GM12878 (cell line): Measurements from ENCODE around the gene PKN3. TPM values are rescaled to one million over a fixed set of nuclear protein-coding genes. Genes with fewer than 3 reads are reported as not detected.

ENCODE experiments used
- ATAC-seq: fragments of 200-7000 bp; cut with Tn5 transposase; 3 replicates; pipeline ENCODE4 v1.9.1; 2020; ENCODE audit warnings: mild to moderate bottlenecking, moderate library complexity
- BruUV-seq: library from RNA; stranded (reverse); fragments of 400-500 nt; replicated peaks from 2 replicates; lab custom pipeline; 2021; lab: Mats Ljungman, UMichigan
- CTCF ChIA-PET: fragments of 300-600 bp; sonication (Branson Sonifier 250); formaldehyde crosslinking; extraction: SDS; loops from one replicate; lab custom pipeline; 2021; ENCODE audit warnings: inconsistent platforms; lab: Yijun Ruan, JAX
- POLR2A ChIA-PET: fragments of 350-600 bp; formaldehyde crosslinking; extraction: SDS; loops from one replicate; lab custom pipeline; 2021; ENCODE audit warnings: inconsistent platforms; lab: Charles Lee
- RAD21 ChIA-PET: fragments of 300-600 bp; sonication (Branson Sonifier 250); formaldehyde crosslinking; loops from one replicate; lab custom pipeline; 2023; ENCODE audit warnings: antibody characterized with exemption; ENCODE audit not compliant: unreplicated experiment; lab: Charles Lee
- SMC1A ChIA-PET: fragments of 300-600 bp; sonication (Branson Sonifier 250); formaldehyde crosslinking; loops from one replicate; lab custom pipeline; 2023; ENCODE audit not compliant: unreplicated experiment, uncharacterized antibody; lab: Charles Lee
- DNase-seq: peaks from one replicate; pipeline ENCODE4 v3.0.0-alpha.2; 2011; ENCODE audit warnings: low read depth, low spot score
- FAIRE-seq: peaks from 3 replicates; lab custom pipeline; 2011; peaks lifted over from hg19 to GRCh38; lab: Jason Lieb, UNC
- H2AFZ ChIP-seq: 2 replicates; pipeline ENCODE4 v1.6.0; 2011; ENCODE audit warnings: low read depth, low read length, control low read depth; ENCODE audit not compliant: control insufficient read depth
- H3K27ac ChIP-seq: 2 replicates; pipeline ENCODE4 v1.5.1; 2011; ENCODE audit warnings: control low read depth; ENCODE audit not compliant: control insufficient read depth, insufficient read depth
- H3K27me3 ChIP-seq, 2 experiments: replicated peaks in 1 of 2; 2 replicates each; pipeline versions ENCODE4 v1.6.0 to v1.6.1; 2011; ENCODE audit warnings: low read length in 1 of 2; ENCODE audit not compliant: control insufficient read depth in 2 of 2, insufficient read depth in 2 of 2
- H3K36me3 ChIP-seq, 2 experiments: 2 replicates each; pipeline ENCODE4 v1.5.1; 2011; ENCODE audit warnings: low read length in 1 of 2; ENCODE audit not compliant: control insufficient read depth in 2 of 2, insufficient read depth in 2 of 2
- H3K4me1 ChIP-seq: 2 replicates; pipeline ENCODE4 v1.6.1; 2011; ENCODE audit warnings: mild to moderate bottlenecking, low read length, moderate library complexity, mixed read lengths; ENCODE audit not compliant: control insufficient read depth, insufficient read depth
- H3K4me2 ChIP-seq: 2 replicates; pipeline ENCODE4 v1.6.0; 2011; ENCODE audit warnings: control low read depth; ENCODE audit not compliant: control insufficient read depth, insufficient read depth
- H3K4me3 ChIP-seq: fragments of 200-600 bp; sonication (generic); 2 replicates; pipeline ENCODE4 v1.5.1; 2016
- H3K79me2 ChIP-seq: 2 replicates; pipeline ENCODE4 v1.6.0; 2011; ENCODE audit warnings: low read length; ENCODE audit not compliant: control insufficient read depth, insufficient read depth
- H3K9ac ChIP-seq: 2 replicates; pipeline ENCODE4 v1.8.0; 2011; ENCODE audit warnings: low read length, control low read depth, mixed read lengths; ENCODE audit not compliant: control insufficient read depth, insufficient read depth
- H3K9me3 ChIP-seq: replicated peaks from 3 replicates; pipeline ENCODE4 v1.5.1; 2011; ENCODE audit warnings: mild to moderate bottlenecking, low read length; ENCODE audit not compliant: control insufficient read depth, insufficient read depth
- H4K20me1 ChIP-seq: 2 replicates; pipeline ENCODE4 v1.6.0; 2011; ENCODE audit not compliant: control insufficient read depth, insufficient read depth
- ATF7 ChIP-seq: fragments of 450-650 bp; IDR thresholded peaks from 2 replicates; pipeline ENCODE4 v1.6.1; 2016; ENCODE audit warnings: low read depth, mild to moderate bottlenecking
- EP300 ChIP-seq, 2 experiments: fragments of 150-350 bp in 1 of 2; IDR thresholded peaks; 2 replicates each; pipeline ENCODE4 v1.6.1; 2011 to 2012; ENCODE audit warnings: low read depth in 2 of 2, low read length in 2 of 2, borderline replicate concordance in 1 of 2, improper control_type of control experiment in 1 of 2, inconsistent platforms in 1 of 2; ENCODE audit not compliant: control insufficient read depth in 1 of 2
- ESRRA ChIP-seq: IDR thresholded peaks from 2 replicates; pipeline ENCODE4 v1.6.1; 2012; ENCODE audit warnings: mild to moderate bottlenecking, low read length, improper control_type of control experiment
- GABPA ChIP-seq: IDR thresholded peaks from 2 replicates; pipeline ENCODE4 v1.6.1; 2014; ENCODE audit warnings: antibody characterized with exemption, low read depth, mild to moderate bottlenecking, inconsistent platforms
- HCFC1 ChIP-seq: fragments of 150-350 bp; IDR thresholded peaks from 2 replicates; pipeline ENCODE4 v1.6.1; 2014; ENCODE audit warnings: low read length
- HDGF ChIP-seq: fragments of 450-650 bp; IDR thresholded peaks from 2 replicates; pipeline ENCODE4 v1.6.1; 2016; ENCODE audit warnings: antibody characterized with exemption
- JUND ChIP-seq: IDR thresholded peaks from 2 replicates; pipeline ENCODE4 v1.6.1; 2012; ENCODE audit warnings: low read depth, mild to moderate bottlenecking, low read length, improper control_type of control experiment, moderate library complexity
- LARP7 ChIP-seq: fragments of 450-650 bp; IDR thresholded peaks from 2 replicates; pipeline ENCODE4 v1.6.1; 2017; ENCODE audit warnings: mild to moderate bottlenecking
- MTA2 ChIP-seq: fragments of 450-650 bp; IDR thresholded peaks from 2 replicates; pipeline ENCODE4 v1.6.1; 2016; ENCODE audit warnings: low read depth, mild to moderate bottlenecking, moderate library complexity
- MTA3 ChIP-seq: IDR thresholded peaks from 2 replicates; pipeline ENCODE4 v1.6.1; 2012; ENCODE audit warnings: low read length, inconsistent platforms, borderline replicate concordance
- NFIC ChIP-seq: IDR thresholded peaks from 2 replicates; pipeline ENCODE4 v1.6.1; 2012; ENCODE audit warnings: low read depth, mild to moderate bottlenecking, inconsistent platforms, low read length, moderate library complexity
- NFXL1 ChIP-seq: fragments of 450-650 bp; IDR thresholded peaks from 2 replicates; pipeline ENCODE4 v1.6.1; 2017; ENCODE audit warnings: antibody characterized with exemption, mild to moderate bottlenecking, borderline replicate concordance
- NFYA ChIP-seq: IDR thresholded peaks from 2 replicates; pipeline ENCODE4 v1.6.1; 2011; ENCODE audit warnings: low read depth, mild to moderate bottlenecking, low read length, improper control_type of control experiment, borderline replicate concordance
- POLR2A ChIP-seq: IDR thresholded peaks from 2 replicates; pipeline ENCODE4 v1.6.1; 2011; ENCODE audit warnings: low read depth, mild to moderate bottlenecking, low read length
- RFX5 ChIP-seq: IDR thresholded peaks from 2 replicates; pipeline ENCODE4 v1.6.1; 2011; ENCODE audit warnings: low read depth, low read length, improper control_type of control experiment
- SMAD5 ChIP-seq: IDR thresholded peaks from 2 replicates; pipeline ENCODE4 v1.6.1; 2016; ENCODE audit warnings: antibody characterized with exemption, low read depth
- USF1 ChIP-seq: IDR thresholded peaks from 2 replicates; pipeline ENCODE4 v1.6.1; 2011; ENCODE audit warnings: borderline replicate concordance, low read depth, mild to moderate bottlenecking, moderate library complexity, mixed read lengths, low read length; ENCODE audit not compliant: insufficient read depth; ENCODE audit errors: extremely low read length
- ZBTB4 ChIP-seq: fragments of 450-650 bp; formaldehyde crosslinking; IDR thresholded peaks from 2 replicates; pipeline ENCODE4 v1.4.0; 2022; ENCODE audit warnings: mild to moderate bottlenecking, moderate library complexity
- ZNF274 ChIP-seq: IDR thresholded peaks from one replicate; pipeline ENCODE4 v1.8.0; 2011; ENCODE audit not compliant: insufficient read length, insufficient read depth
- ZNF384 ChIP-seq: IDR thresholded peaks from 2 replicates; pipeline ENCODE4 v1.6.1; 2012; ENCODE audit warnings: low read depth, mild to moderate bottlenecking, low read length, improper control_type of control experiment, borderline replicate concordance
- ZNF622 ChIP-seq: fragments of 450-650 bp; IDR thresholded peaks from 2 replicates; pipeline ENCODE4 v1.6.1; 2017; ENCODE audit warnings: mild to moderate bottlenecking, inconsistent platforms
- WGBS: methylation state at CpG from one replicate; pipeline ENCODE4 v1.1.6; 2016; ENCODE audit warnings: low lambda C conversion rate; ENCODE audit not compliant: insufficient replicate concordance, insufficient coverage; ENCODE audit errors: missing lambda C conversion rate; 5-methylcytosine and 5-hydroxymethylcytosine counted together
- in situ Hi-C: fragments of 300-500 bp; cut with MboI; formaldehyde crosslinking; loops from 9 replicates; pipeline ENCODE4 v1.14.3; 2018; ENCODE audit warnings: mixed read lengths
- intact Hi-C: fragments of 100-400 bp; cut with micrococcal nuclease; formaldehyde crosslinking; loops from one replicate; pipeline ENCODE4 v1.14.2; 2022; ENCODE audit not compliant: unreplicated experiment
- polyA plus RNA-seq, 11 experiments: library from polyadenylated mRNA; depleted of rRNA in 4 of 11; unstranded in 6 of 11; stranded (reverse) in 5 of 11; fragments of >200 nt; fragmentation: Nextera tagmentation in 4 of 11; fragmentation: Illumina TruSeq in 1 of 11; extraction: Ambion mirVana in 4 of 11; extraction: Trizol in 1 of 11; gene quantifications; 1 replicate in 1 of 11; 2 replicates in 10 of 11; pipeline versions ENCODE4 v1.2.1 to v1.2.3, GENCODE V29; 2011 to 2016; ENCODE audit warnings: inconsistent platforms in 2 of 11, missing spikeins in 2 of 11, low read depth in 1 of 11
- total RNA-seq, 4 experiments: library from RNA; depleted of rRNA in 3 of 4; stranded (reverse); fragments of >200 nt in 3 of 4; fragmentation: Illumina TruSeq in 1 of 4; extraction: Trizol in 1 of 4; gene quantifications; 2 replicates each; pipeline versions ENCODE4 v1.2.1 to v1.2.3, GENCODE V29; 2013 to 2021

The PKN3 gene
- total and polyA plus RNA-seq, 10 of the 15 experiments (the other 5 are each of a cell fraction or from before 2014, with no cell fraction given): 0.35 to 11.0 (median 3.3) TPM

GRCh38 chr9:128723866-128724743 is 21.8 kb downstream of the PKN3 start, which contains the start of gene ZDHHC12:
Gene ZDHHC12 (minus strand): TSS chr9:128724127. CDS start chr9:128724093, 34 bp downstream.
- Histone ChIP-seq H3K27ac (peak within 1 kb of the TSS; percentile 63), H3K36me3 (peaks cover 0 to 4% of the 10 kb centered on the region in 2 experiments; a peak in 2 of 4 replicates), H4K20me1 (no peaks in the 10 kb centered on the region), H3K4me2 (peak within 1 kb of the TSS; percentile 99), H3K4me3 (peak within 1 kb of the TSS; percentile 100), H3K9me3 (no peaks in the 10 kb centered on the region), H3K79me2 (peaks cover 20% of the 10 kb centered on the region), H3K27me3 (no peaks in the 10 kb centered on the region), H2AFZ (peak within 1 kb of the TSS; percentile 95), H3K9ac (peak within 1 kb of the TSS; percentile 76), H3K4me1 (peaks cover 5% of the 10 kb centered on the region)
- RAD21 ChIA-PET: interaction anchor here (0.8 to 1.7 kb wide), 10 partner anchors 22 to 285 kb away, joined by 3 to 8 read pairs (median 4); partner anchors contain the start of genes ENDOG and PKN3
- no TSS peak for BruUV-seq
- ATAC-seq (peak; percentile 99), FAIRE-seq (peak; percentile 94), DNase-seq (peak; percentile 92)
- 1% methylated on average over 67 of the region's 68 CpGs for WGBS
- in situ Hi-C loops (no loop called here), intact Hi-C loops (loop anchor here (5.0 kb wide), 1 partner anchor 223 kb away; the partner anchor contains the start of genes DOLK and NUP188)
- SMC1A ChIA-PET: interaction anchor here (0.7 to 1.4 kb wide), 7 partner anchors 14 to 218 kb away, joined by 3 read pairs; no protein-coding TSS in a partner anchor
- CTCF ChIA-PET: interaction anchor here (0.8 to 1.9 kb wide), 12 partner anchors 9 to 303 kb away, joined by 3 to 10 read pairs (median 4); partner anchors contain the start of genes CERCAM, ENDOG, KYAT1 and PKN3
- POLR2A ChIA-PET: interaction anchor here (0.6 to 2.6 kb wide), 14 partner anchors 13 to 652 kb away, joined by 3 to 14 read pairs (median 4); partner anchors contain the start of genes ENDOG, SET and URM1
- no peak for TF ChIP-seq ZNF622
- TF ChIP-seq HCFC1: no peak; the same call in none of the 2 replicates
- no peak for TF ChIP-seq ZNF384
- peak; percentile 74 for TF ChIP-seq LARP7
- TF ChIP-seq JUND: no peak
- TF ChIP-seq NFIC: no peak
- TF ChIP-seq GABPA: no peak
- 0 out of 2 replicates have a peak, but pooled peaks have one; percentile 5 for TF ChIP-seq RFX5
- no peak for TF ChIP-seq ESRRA
- TF ChIP-seq MTA3: no peak
- TF ChIP-seq POLR2A: peak; percentile 99
- TF ChIP-seq EP300 (IDR thresholded peaks at IDR 0.05; ENCODE audit: borderline replicate concordance in 1 of 2, control insufficient read depth in 1 of 2, low read depth in 2 of 2, low read length in 2 of 2): no peak
- no peak for TF ChIP-seq NFXL1
- TF ChIP-seq ZBTB4 (CRISPR knock-in tag): no peak
- TF ChIP-seq ATF7: no peak
- TF ChIP-seq SMAD5: peak; percentile 87
- TF ChIP-seq ZNF274: no peak
- no peak for TF ChIP-seq USF1
- no peak for TF ChIP-seq NFYA
- no peak for TF ChIP-seq MTA2
- TF ChIP-seq HDGF: peak; percentile 73; the same call in 1 of the 2 replicates
